PC-3 (cell line): ENCODE data around the gene PRM3. TPM values are rescaled to one million over a fixed set of nuclear protein-coding genes. Genes with fewer than 3 reads are reported as not detected.
"Not testable (repeated sequence)": the region's sequence is repeated elsewhere in the genome, so short reads cannot be mapped to it uniquely, and the experiment has no call there.

Experiments
- ATAC-seq: fragments of 200-7000 bp; cut with Tn5 transposase; 2 replicates; pipeline ENCODE4 v1.9.1; 2020; ENCODE audit warnings: mild to moderate bottlenecking, moderate library complexity
- BruUV-seq: library from RNA; stranded (reverse); fragments of 400-500 nt; replicated peaks from 2 replicates; lab custom pipeline; 2021; lab: Mats Ljungman, UMichigan
- CTCF ChIA-PET: fragments of 300-600 bp; sonication (Branson Sonifier 250); formaldehyde crosslinking; loops from one replicate; lab custom pipeline; 2022; ENCODE audit warnings: antibody characterized with exemption; lab: Charles Lee
- POLR2A ChIA-PET: fragments of 300-600 bp; sonication (Branson Sonifier 250); formaldehyde crosslinking; loops from one replicate; lab custom pipeline; 2022; ENCODE audit warnings: antibody characterized with exemption; ENCODE audit not compliant: unreplicated experiment; lab: Charles Lee
- DNase-seq: peaks from one replicate; pipeline ENCODE4 v3.0.0-alpha.2; 2015
- H2AFZ ChIP-seq: fragments of 300-600 bp; sonication (generic); 2 replicates; pipeline ENCODE4 v1.6.0; 2016; ENCODE audit warnings: antibody characterized with exemption, low read length
- H3F3A ChIP-seq: fragments of 300-600 bp; sonication (generic); one replicate; pipeline ENCODE4 v1.6.0; 2017; ENCODE audit warnings: antibody characterized with exemption, low read length, control low read depth, mild to moderate bottlenecking; ENCODE audit not compliant: unreplicated experiment
- H3K27ac ChIP-seq: fragments of 300-600 bp; sonication (generic); 2 replicates; pipeline ENCODE4 v1.5.1; 2016; ENCODE audit warnings: mild to moderate bottlenecking, low read length
- H3K27me3 ChIP-seq: fragments of 300-600 bp; sonication (generic); 2 replicates; pipeline ENCODE4 v1.6.1; 2016; ENCODE audit warnings: low read length, mixed read lengths
- H3K36me3 ChIP-seq: fragments of 300-600 bp; sonication (generic); 2 replicates; pipeline ENCODE4 v1.6.1; 2016; ENCODE audit warnings: low read depth, mixed run types, low read length, mixed read lengths
- H3K4me1 ChIP-seq: fragments of 300-600 bp; sonication (generic); 2 replicates; pipeline ENCODE4 v1.5.1; 2016; ENCODE audit warnings: low read length; ENCODE audit not compliant: insufficient read depth
- H3K4me2 ChIP-seq: fragments of 300-600 bp; sonication (generic); 2 replicates; pipeline ENCODE4 v1.6.0; 2016; ENCODE audit warnings: low read length
- H3K4me3 ChIP-seq: fragments of 300-600 bp; sonication (generic); 2 replicates; pipeline ENCODE4 v1.5.1; 2016; ENCODE audit warnings: mild to moderate bottlenecking, low read length, mixed read lengths
- H3K79me2 ChIP-seq: fragments of 300-600 bp; sonication (generic); 2 replicates; pipeline ENCODE4 v1.6.1; 2017; ENCODE audit warnings: low read length, mixed read lengths
- H3K9ac ChIP-seq: fragments of 300-600 bp; sonication (generic); 2 replicates; pipeline ENCODE4 v1.6.0; 2016; ENCODE audit warnings: mild to moderate bottlenecking, low read length
- H3K9me2 ChIP-seq: fragments of 300-600 bp; sonication (generic); replicated peaks from 2 replicates; pipeline ENCODE4 v1.6.1; 2016; ENCODE audit warnings: mixed run types, low read length, mixed read lengths
- H3K9me3 ChIP-seq: fragments of 300-600 bp; sonication (generic); 2 replicates; pipeline ENCODE4 v1.6.1; 2016; ENCODE audit warnings: low read length, mixed read lengths
- H4K20me1 ChIP-seq: fragments of 300-600 bp; sonication (generic); 2 replicates; pipeline ENCODE4 v1.6.1; 2016; ENCODE audit warnings: low read length, mixed read lengths
- EZH2 ChIP-seq: fragments of 300-600 bp; sonication (generic); IDR thresholded peaks from one replicate; pipeline ENCODE4 v1.6.1; 2017; ENCODE audit warnings: antibody characterized with exemption, mild to moderate bottlenecking, low read length; ENCODE audit not compliant: unreplicated experiment
- EZH2phosphoT487 ChIP-seq: fragments of 300-600 bp; sonication (generic); IDR thresholded peaks from 2 replicates; pipeline ENCODE4 v1.6.1; 2018; ENCODE audit warnings: mild to moderate bottlenecking, antibody characterized with exemption, low read length, borderline replicate concordance
- intact Hi-C: fragments of 100-400 bp; cut with micrococcal nuclease; formaldehyde crosslinking; loops from 2 replicates; pipeline ENCODE4 v1.9.0; 2023
- total RNA-seq: library from RNA; depleted of rRNA; stranded (reverse); fragments of >200 nt; gene quantifications from 2 replicates; pipeline ENCODE4 v1.2.3, GENCODE V29; 2014
- TF ChIP-seq, protein P1 (sequence below): fragments of 300-600 bp; sonication (generic); conservative IDR thresholded peaks from 2 replicates; pipeline ENCODE4 v1.5.1; 2017; ENCODE audit warnings: antibody characterized with exemption, low read depth, mild to moderate bottlenecking, low read length

The PRM3 gene
- total RNA-seq, 1 experiment from 2014 or later: not detected

DNA sequence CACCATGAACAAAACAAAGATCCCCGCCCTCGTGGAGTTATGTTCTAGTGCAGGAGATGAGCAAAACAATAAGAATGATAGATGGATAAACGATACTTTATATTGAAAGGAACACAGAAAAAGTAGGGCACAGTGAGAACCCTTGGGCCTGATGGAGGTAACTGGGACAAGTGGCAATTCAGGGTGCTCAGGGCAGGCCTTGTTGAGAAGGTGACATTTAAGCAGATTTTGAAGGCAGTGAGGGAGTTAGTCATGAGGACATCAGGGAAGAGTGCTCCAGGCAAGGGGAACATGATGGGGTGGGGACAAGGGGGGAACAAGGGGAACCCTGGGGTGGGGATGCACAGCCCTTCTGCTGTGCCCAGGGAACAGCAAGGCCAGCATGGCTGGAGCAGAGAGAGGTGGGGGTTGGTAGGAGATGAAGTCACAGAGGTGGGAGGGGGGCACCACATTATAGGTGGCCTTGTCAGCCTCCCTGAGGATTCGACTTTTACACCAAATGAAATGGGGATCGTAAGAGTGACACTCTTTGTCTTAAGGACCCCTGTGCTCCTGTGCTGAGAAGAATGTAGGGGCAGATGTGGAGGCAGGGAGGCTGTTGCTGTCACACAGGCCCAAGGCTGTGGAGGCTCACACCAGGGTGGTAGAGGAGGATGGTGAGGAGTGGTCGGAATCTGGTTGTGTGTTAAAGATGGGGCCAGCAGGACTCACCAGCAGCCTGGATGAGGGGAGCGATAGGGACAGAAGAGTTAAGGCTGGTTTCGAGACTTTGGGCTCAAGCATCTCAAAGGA lies 16.9 kb upstream of the PRM3 start:
- Histone ChIP-seq H4K20me1 (no peaks in the 10 kb centered on the region), H3K9me3 (no peaks in the 10 kb centered on the region), H3K4me1 (no peaks in the 10 kb centered on the region), H3K4me2 (no peak overlapping the region), H3K4me3 (no peak overlapping the region), H3K27me3 (no peaks in the 10 kb centered on the region), H2AFZ (no peak overlapping the region), H3K9ac (no peak overlapping the region), H3K9me2 (no peaks in the 10 kb centered on the region), H3K79me2 (no peaks in the 10 kb centered on the region), H3K36me3 (no peaks in the 10 kb centered on the region), H3F3A (no peaks in the 10 kb centered on the region), H3K27ac (no peak overlapping the region)
- ATAC-seq (no peak), DNase-seq (no peak)
- intact Hi-C loops: no loop called here
- POLR2A ChIA-PET: no interaction called here
- no TSS peak for BruUV-seq
- no peak for TF ChIP-seq EZH2phosphoT487
- TF ChIP-seq EZH2: no peak
- TF ChIP-seq, protein P1, sequence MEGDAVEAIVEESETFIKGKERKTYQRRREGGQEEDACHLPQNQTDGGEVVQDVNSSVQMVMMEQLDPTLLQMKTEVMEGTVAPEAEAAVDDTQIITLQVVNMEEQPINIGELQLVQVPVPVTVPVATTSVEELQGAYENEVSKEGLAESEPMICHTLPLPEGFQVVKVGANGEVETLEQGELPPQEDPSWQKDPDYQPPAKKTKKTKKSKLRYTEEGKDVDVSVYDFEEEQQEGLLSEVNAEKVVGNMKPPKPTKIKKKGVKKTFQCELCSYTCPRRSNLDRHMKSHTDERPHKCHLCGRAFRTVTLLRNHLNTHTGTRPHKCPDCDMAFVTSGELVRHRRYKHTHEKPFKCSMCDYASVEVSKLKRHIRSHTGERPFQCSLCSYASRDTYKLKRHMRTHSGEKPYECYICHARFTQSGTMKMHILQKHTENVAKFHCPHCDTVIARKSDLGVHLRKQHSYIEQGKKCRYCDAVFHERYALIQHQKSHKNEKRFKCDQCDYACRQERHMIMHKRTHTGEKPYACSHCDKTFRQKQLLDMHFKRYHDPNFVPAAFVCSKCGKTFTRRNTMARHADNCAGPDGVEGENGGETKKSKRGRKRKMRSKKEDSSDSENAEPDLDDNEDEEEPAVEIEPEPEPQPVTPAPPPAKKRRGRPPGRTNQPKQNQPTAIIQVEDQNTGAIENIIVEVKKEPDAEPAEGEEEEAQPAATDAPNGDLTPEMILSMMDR: no peak
- CTCF ChIA-PET: no interaction called here

DNA sequence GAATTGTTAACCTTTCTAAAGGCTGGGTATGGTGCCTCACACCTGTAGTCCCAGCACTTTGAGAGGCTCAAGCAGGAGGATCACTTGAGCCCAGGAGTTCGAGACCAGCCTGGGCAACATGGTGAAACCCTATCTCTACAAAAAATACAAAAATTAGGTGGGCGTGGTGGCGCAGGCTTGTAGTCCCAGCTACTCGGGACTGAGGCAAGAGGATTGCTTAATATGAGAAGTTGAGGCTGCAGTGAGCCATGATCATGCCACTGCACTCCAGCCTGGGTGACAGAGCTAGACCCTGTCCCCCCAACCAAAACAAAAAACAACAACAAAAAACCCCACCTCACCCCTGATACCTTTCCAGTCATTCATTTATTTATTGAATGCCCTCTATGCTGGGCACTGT lies 16.3 kb upstream of the PRM3 start:
- H3K9me2 ChIP-seq, H2AFZ ChIP-seq, H3K4me3 ChIP-seq, CTCF ChIA-PET, POLR2A ChIA-PET, H3K9ac ChIP-seq, BruUV-seq, H3K4me2 ChIP-seq, intact Hi-C loops, ATAC-seq, H4K20me1 ChIP-seq, H3F3A ChIP-seq, H3K4me1 ChIP-seq, H3K27me3 ChIP-seq, H3K79me2 ChIP-seq, DNase-seq, H3K27ac ChIP-seq, H3K36me3 ChIP-seq, H3K9me3 ChIP-seq: not testable (repeated sequence)

DNA sequence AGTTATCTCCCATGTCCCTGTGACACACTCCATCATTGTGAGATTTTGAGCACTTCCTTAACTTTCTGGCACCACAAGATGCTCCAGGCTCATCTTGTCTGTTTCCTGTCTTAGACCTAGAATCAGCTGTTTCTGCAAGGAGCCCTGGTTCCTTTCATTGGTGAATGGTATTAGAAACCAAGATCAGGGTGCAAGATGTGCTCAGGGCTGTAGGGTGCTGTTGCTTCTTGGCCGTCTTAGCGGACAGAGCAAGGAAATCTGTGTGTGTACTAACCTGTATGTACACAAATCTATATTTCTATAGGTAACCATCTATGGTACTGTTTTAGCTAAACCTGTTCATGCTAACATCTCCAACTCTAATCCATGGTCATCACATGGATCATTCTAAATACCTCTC lies 15.8 kb upstream of the PRM3 start:
- BruUV-seq: no TSS peak
- intact Hi-C loops: no loop called here
- ATAC-seq (no peak), DNase-seq (no peak)
- Histone ChIP-seq H3K79me2 (no peaks in the 10 kb centered on the region), H3K9ac (no peak overlapping the region), H3K9me3 (no peaks in the 10 kb centered on the region), H3K4me2 (no peak overlapping the region), H3K36me3 (no peaks in the 10 kb centered on the region), H3K27ac (no peak overlapping the region), H3K4me3 (no peak overlapping the region), H3K9me2 (no peaks in the 10 kb centered on the region), H4K20me1 (no peaks in the 10 kb centered on the region), H3F3A (no peaks in the 10 kb centered on the region), H3K4me1 (no peaks in the 10 kb centered on the region), H3K27me3 (no peaks in the 10 kb centered on the region), H2AFZ (no peak overlapping the region)
- ChIA-PET CTCF (no interaction called here), POLR2A (no interaction called here)
- TF ChIP-seq, protein P1: no peak
- no peak for TF ChIP-seq EZH2phosphoT487
- no peak for TF ChIP-seq EZH2
